Heart left ventricle (tissue), 16 donors: ENCODE measurements around the gene PALM3. TPM values are rescaled to one million over a fixed set of nuclear protein-coding genes. Genes with fewer than 3 reads are reported as not detected.

Experiments used
- ATAC-seq, 4 donors: fragments of 200-7000 bp; cut with Tn5 transposase; one replicate each; pipeline ENCODE4 v1.9.1; 2020 to 2022; ENCODE audit warnings: moderate library complexity in 4 of 4, mild to moderate bottlenecking in 3 of 4, moderate number of reproducible peaks in 1 of 4
- DNase-seq, 5 donors: peaks; one replicate each; pipeline ENCODE4 v3.0.0-alpha.2; 2020
- H3K27ac ChIP-seq, 12 donors: fragments of 200-600 bp; sonication (generic) in 4 of 12; one replicate each; pipeline versions ENCODE4 v1.5.0 to v1.8.0; 2016 to 2022; ENCODE audit warnings: mild to moderate bottlenecking in 2 of 12
- H3K27me3 ChIP-seq, 9 donors: fragments of 200-600 bp; sonication (generic) in 2 of 9; one replicate each; pipeline versions ENCODE4 v1.5.1 to v1.8.0; 2016 to 2022; ENCODE audit warnings: mild to moderate bottlenecking in 3 of 9
- H3K36me3 ChIP-seq, 9 donors: fragments of 200-600 bp; sonication (generic) in 2 of 9; one replicate each; pipeline versions ENCODE4 v1.5.0 to v1.8.0; 2018 to 2022; ENCODE audit warnings: mild to moderate bottlenecking in 2 of 9
- H3K4me1 ChIP-seq, 12 donors: fragments of 200-600 bp; sonication (generic) in 4 of 12; one replicate each; pipeline versions ENCODE4 v1.5.0 to v1.8.0; 2016 to 2022; ENCODE audit warnings: mild to moderate bottlenecking in 3 of 12
- H3K4me3 ChIP-seq, 12 donors: fragments of 200-600 bp; sonication (generic) in 4 of 12; one replicate each; pipeline versions ENCODE4 v1.5.0 to v1.8.0; 2017 to 2022; ENCODE audit warnings: mild to moderate bottlenecking in 9 of 12, moderate library complexity in 4 of 12
- H3K9me3 ChIP-seq, 12 donors: fragments of 200-600 bp; sonication (generic) in 4 of 12; one replicate each; pipeline versions ENCODE4 v1.5.0 to v1.8.0; 2016 to 2022; ENCODE audit warnings: mild to moderate bottlenecking in 1 of 12
- CTCF ChIP-seq, 12 donors: fragments of 200-600 bp; sonication (generic) in 4 of 12; IDR thresholded peaks; one replicate each; pipeline versions ENCODE4 v1.5.0 to v1.8.0; 2018 to 2022; ENCODE audit warnings: antibody characterized with exemption in 12 of 12, mild to moderate bottlenecking in 5 of 12
- POLR2A ChIP-seq, 2 donors: fragments of 450-650 bp; IDR thresholded peaks; one replicate each; pipeline ENCODE4 v1.6.1; 2017; ENCODE audit warnings: antibody characterized with exemption in 2 of 2, mild to moderate bottlenecking in 2 of 2, moderate library complexity in 2 of 2
- WGBS, 4 donors: extraction: QIAGEN DNeasy Blood & Tissue Kit in 2 of 4; methylation state at CpG; one replicate each; pipeline versions ENCODE4 v1.1.5 to v1.1.7; 2013 to 2018; 5-methylcytosine and 5-hydroxymethylcytosine counted together
- intact Hi-C, 10 donors: fragments of 100-400 bp; cut with DNase I; formaldehyde crosslinking; loops; one replicate each; pipeline versions ENCODE4 v1.11.1 to v1.14.2; 2022
- polyA plus RNA-seq, 2 donors: library from polyadenylated mRNA; stranded (reverse); fragments of 200-250 nt; gene quantifications; one replicate each; pipeline ENCODE4 v1.2.3, GENCODE V29; 2013
- total RNA-seq, 9 donors: library from RNA; depleted of rRNA in 2 of 9; stranded (reverse); fragments of >200 nt in 2 of 9; fragmentation: NEBNext Ultra II Directional in 3 of 9; extraction: Animal tissue kit (Norgen Biotek cat#: 25700) in 3 of 9; gene quantifications; one replicate each; pipeline versions ENCODE4 v1.1.0 to v1.2.4, GENCODE V29; 2016 to 2023
- donor health status: ischemic (EF 13 %, LVEDD 7.1; RV severe dilation, severe dysfunction).
- donor health status: healthy with polysubstance abuse.
- donor health status: DM: no; HTN: yes; CAD: no.
- donor health status: DM: no; HTN: no; CAD: no.
- donor health status: ischemic (EF 25% LVEDD 6.9; RV normal size, moderate dysfunction).
- donor health status: ischemic (EF 25% LVEDD 5.7; RV mildly dilated, moderate dysfunction).
- donor health status: healthy.
- donor health status: DM: yes; HTN: yes; CAD: no.
- donor health status: ischemic (EF 35%, LVEDD 5.7; RV mildly dilated, moderate dysfunction).
- donor health status: nonischemic (EF 11% LVEDD 7.7; RV severe dilation, severe dysfunction).
- donor health status: DM: yes; HTN: yes; CAD: no.
- donor health status: PGD.
- donor health status: ischemic (EF 29% LVEDD 5.4; RV normal size, mild dysfunction).
- donor health status: nonischemic (EF 23%, LVEDD 6.1; RV moderate dilation, normal function).

Gene PALM3
- total and polyA plus RNA-seq, 11 donors, result 0.06 to 0.60 (median 0.30) TPM; not detected in 6

GRCh38 chr19:14033946-14034345, 27.9 kb downstream of the PALM3 start:
- Histone ChIP-seq H3K4me1 (peaks cover 0 to 17% (median 8%) of the 10 kb centered on the region in 12 donors), H3K36me3 (peaks cover 0 to 2% (median 0%) of the 10 kb centered on the region in 9 donors), H3K9me3 (no peaks in the 10 kb centered on the region), H3K4me3 (no peak overlapping the region), H3K27ac (no peak overlapping the region), H3K27me3 (peaks cover 0 to 7% (median 0%) of the 10 kb centered on the region in 9 donors)
- 95 to 98% (median 97%) methylated on average over 2 of the region's 2 CpGs for WGBS, 4 donors
- TF ChIP-seq POLR2A (IDR thresholded peaks at IDR 0.05), result no peak
- TF ChIP-seq CTCF (IDR thresholded peaks at IDR 0.05), result no peak
- intact Hi-C loops, result no loop called here
- ATAC-seq, result no peak
- DNase-seq, result no peak

GRCh38 chr19:14031719-14032480, 30.0 kb downstream of the PALM3 start, which contains the start of gene IL27RA:
IL27RA (plus strand) TSS chr19:14031762; CDS start chr19:14031873, 111 bp downstream.
- TF ChIP-seq CTCF (IDR thresholded peaks at IDR 0.05) (peak; percentile 47 to 73 (median 62)), POLR2A (IDR thresholded peaks at IDR 0.05) (peak in 1 of 2 donors; percentile 51)
- H3K36me3 ChIP-seq, result no peaks in the 10 kb centered on the region
- H3K9me3 ChIP-seq, result no peaks in the 10 kb centered on the region
- ATAC-seq (peak; percentile 76 to 88 (median 83)), DNase-seq (peak; percentile 69 to 85 (median 75))
- peak within 1 kb of the TSS; percentile 76 to 97 (median 90) for H3K27ac ChIP-seq
- 0 to 2% (median 0%) methylated on average over 6 to 63 of the region's 63 CpGs for WGBS, 4 donors
- H3K27me3 ChIP-seq, result peaks cover 0 to 7% (median 0%) of the 10 kb centered on the region in 9 donors
- H3K4me1 ChIP-seq, result peaks cover 0 to 17% (median 8%) of the 10 kb centered on the region in 12 donors
- intact Hi-C loops, result no loop called here
- peak within 1 kb of the TSS; percentile 60 to 85 (median 70) for H3K4me3 ChIP-seq

- Histone ChIP-seq H3K4me3 (peak overlapping the region; percentile 60 to 85 (median 70)), H3K9me3 (no peaks in the 10 kb centered on the region), H3K27me3 (peaks cover 0 to 7% (median 0%) of the 10 kb centered on the region in 9 donors), H3K4me1 (peaks cover 0 to 17% (median 8%) of the 10 kb centered on the region in 12 donors), H3K36me3 (no peaks in the 10 kb centered on the region), H3K27ac (peak overlapping the region; percentile 76 to 97 (median 90))
- TF ChIP-seq CTCF (IDR thresholded peaks at IDR 0.05), result no peak
- no peak for TF ChIP-seq POLR2A (IDR thresholded peaks at IDR 0.05)
- DNase-seq (no peak), ATAC-seq (no peak)
- WGBS, 4 donors, result 24 to 65% (median 30%) methylated on average over 7 to 20 of the region's 20 CpGs
- intact Hi-C loops, result no loop called here
These were observed 30.7 kb downstream of the PALM3 start for GRCh38 chr19:14030997-14031718.

- intact Hi-C loops, result no loop called here
- 64 to 72% (median 67%) methylated on average over 4 of the region's 4 CpGs for WGBS, 4 donors
- no peak for TF ChIP-seq CTCF (IDR thresholded peaks at IDR 0.05)
These were observed 33.0 kb downstream of the PALM3 start for GRCh38 chr19:14028901-14029300.

More at GRCh38 chr19:14028901-14029300, 33.0 kb downstream of the PALM3 start:
- H3K27ac ChIP-seq, result no peak overlapping the region
- H3K9me3 ChIP-seq, result no peaks in the 10 kb centered on the region
- ATAC-seq (no peak), DNase-seq (no peak)
- H3K4me3 ChIP-seq, result no peak overlapping the region
- peaks cover 0 to 19% (median 6%) of the 10 kb centered on the region in 12 donors for H3K4me1 ChIP-seq
- no peaks in the 10 kb centered on the region for H3K36me3 ChIP-seq
- H3K27me3 ChIP-seq, result peaks cover 0 to 7% (median 0%) of the 10 kb centered on the region in 9 donors
